Endothelial cell of umbilical vein (primary cell): ENCODE results near the gene QRFP. TPM values are rescaled to one million over a fixed set of nuclear protein-coding genes. Genes with fewer than 3 reads are reported as not detected.

Source experiments
- BruUV-seq: library from RNA; stranded (reverse); fragments of 400-500 nt; replicated peaks from 2 replicates; lab custom pipeline; 2021; lab: Mats Ljungman, UMichigan
- CTCF ChIA-PET: fragments of 300-600, 350-600 bp; sonication (Branson Sonifier 250); formaldehyde crosslinking; loops from one replicate; lab custom pipeline; 2021; ENCODE audit warnings: antibody characterized with exemption, inconsistent platforms; lab: Charles Lee
- POLR2A ChIA-PET: fragments of 300-600, 350-600 bp; sonication (Branson Sonifier 250); formaldehyde crosslinking; loops from one replicate; lab custom pipeline; 2021; ENCODE audit warnings: antibody characterized with exemption, inconsistent platforms; lab: Charles Lee
- DNase-seq: peaks from one replicate; pipeline ENCODE4 v3.0.0-alpha.2; 2011; ENCODE audit warnings: low read depth, low spot score
- FAIRE-seq: peaks from 2 replicates; lab custom pipeline; 2011; peaks lifted over from hg19 to GRCh38; lab: Jason Lieb, UNC
- H2AFZ ChIP-seq: 2 replicates; pipeline ENCODE4 v1.6.0; 2012; ENCODE audit warnings: low read depth, low read length, control low read depth, inconsistent platforms
- H3K27ac ChIP-seq: 2 replicates; pipeline ENCODE4 v1.5.1; 2011; ENCODE audit warnings: low read depth, mild to moderate bottlenecking, control low read depth, low read length, moderate library complexity; ENCODE audit not compliant: insufficient read depth
- H3K27me3 ChIP-seq, 2 experiments: 2 replicates each; pipeline versions ENCODE4 v1.6.0 to v1.6.1; 2011; ENCODE audit warnings: low read length in 2 of 2, mixed read lengths in 1 of 2; ENCODE audit not compliant: control insufficient read depth in 2 of 2, insufficient read depth in 2 of 2
- H3K36me3 ChIP-seq, 2 experiments: 2 replicates in 1 of 2; 3 replicates in 1 of 2; pipeline ENCODE4 v1.5.1; 2011; ENCODE audit warnings: low read length in 2 of 2, mild to moderate bottlenecking in 1 of 2, moderate library complexity in 1 of 2; ENCODE audit not compliant: control insufficient read depth in 2 of 2, insufficient read depth in 2 of 2; ENCODE audit errors: extremely low read depth in 1 of 2
- H3K4me1 ChIP-seq: 3 replicates; pipeline ENCODE4 v1.5.1; 2011; ENCODE audit warnings: mild to moderate bottlenecking, low read length; ENCODE audit not compliant: control insufficient read depth, insufficient read depth; ENCODE audit errors: extremely low read depth
- H3K4me2 ChIP-seq: 2 replicates; pipeline ENCODE4 v1.6.1; 2011; ENCODE audit warnings: low read length, control low read depth, mixed read lengths; ENCODE audit not compliant: insufficient read depth
- H3K4me3 ChIP-seq, 3 experiments: fragments of 200-600 bp in 1 of 3; sonication (generic), shearing (Covaris generic) in 1 of 3; replicated peaks in 1 of 3; 2 replicates each; pipeline ENCODE4 v1.5.1; 2011 to 2016; ENCODE audit warnings: control low read depth in 3 of 3, low read length in 3 of 3, mild to moderate bottlenecking in 2 of 3, inconsistent platforms in 1 of 3, low read depth in 1 of 3, moderate library complexity in 1 of 3; ENCODE audit not compliant: insufficient read depth in 1 of 3
- H3K79me2 ChIP-seq: 2 replicates; pipeline ENCODE4 v1.6.0; 2012; ENCODE audit warnings: low read length, inconsistent platforms; ENCODE audit not compliant: control insufficient read depth, insufficient read depth
- H3K9ac ChIP-seq: replicated peaks from 2 replicates; pipeline ENCODE3; 2011; ENCODE audit warnings: low read length, control low read depth; ENCODE audit not compliant: insufficient read depth; ENCODE audit errors: extremely low read depth
- H3K9me1 ChIP-seq: replicated peaks from 3 replicates; pipeline ENCODE4 v1.6.0; 2011; ENCODE audit warnings: mild to moderate bottlenecking, low read length; ENCODE audit not compliant: control insufficient read depth, insufficient read depth; ENCODE audit errors: extremely low read depth
- H3K9me3 ChIP-seq: replicated peaks from 2 replicates; pipeline ENCODE4 v1.5.1; 2012; ENCODE audit warnings: low read length, inconsistent platforms; ENCODE audit not compliant: control insufficient read depth, insufficient read depth
- H4K20me1 ChIP-seq: replicated peaks from 2 replicates; pipeline ENCODE3; 2011; ENCODE audit warnings: mild to moderate bottlenecking, low read length; ENCODE audit not compliant: control insufficient read depth, insufficient read depth; ENCODE audit errors: extremely low read depth
- CTCF ChIP-seq, 2 donors: IDR thresholded peaks; 1 replicate in 1 of 2; 2 replicates in 1 of 2; pipeline ENCODE4 v1.5.1; 2011; ENCODE audit warnings: low read length in 2 of 2, mild to moderate bottlenecking in 2 of 2, moderate library complexity in 2 of 2, control low read depth in 1 of 2, inconsistent platforms in 1 of 2, low read depth in 1 of 2; ENCODE audit not compliant: insufficient read depth in 1 of 2; ENCODE audit errors: extremely low read depth in 1 of 2
- EZH2 ChIP-seq: IDR thresholded peaks from 2 replicates; pipeline ENCODE4 v1.6.1; 2012; ENCODE audit warnings: borderline replicate concordance, low read depth, mild to moderate bottlenecking, moderate library complexity, low read length, inconsistent platforms; ENCODE audit not compliant: severe bottlenecking
- FOS ChIP-seq: IDR thresholded peaks from 2 replicates; pipeline ENCODE4 v1.6.1; 2011; ENCODE audit warnings: mild to moderate bottlenecking, low read length, moderate library complexity, borderline replicate concordance; ENCODE audit not compliant: insufficient read depth
- GATA2 ChIP-seq: IDR thresholded peaks from 2 replicates; pipeline ENCODE4 v1.7.0; 2011; ENCODE audit warnings: low read depth, mild to moderate bottlenecking, moderate library complexity, mixed read lengths, low read length; ENCODE audit not compliant: insufficient read length, insufficient read depth
- JUN ChIP-seq: IDR thresholded peaks from 2 replicates; pipeline ENCODE4 v1.6.1; 2011; ENCODE audit warnings: borderline replicate concordance, low read depth; ENCODE audit not compliant: insufficient read length, insufficient read depth
- MAX ChIP-seq: IDR thresholded peaks from 2 replicates; pipeline ENCODE4 v1.6.1; 2011; ENCODE audit not compliant: insufficient read depth, insufficient read length
- MYC ChIP-seq: IDR thresholded peaks from one replicate; pipeline ENCODE4 v1.6.1; 2011; ENCODE audit warnings: mild to moderate bottlenecking, low read depth, low read length
- POLR2A ChIP-seq: IDR thresholded peaks from 2 replicates; pipeline ENCODE4 v1.6.1; 2012; ENCODE audit warnings: low read depth, mild to moderate bottlenecking, control low read depth, low read length
- POLR2AphosphoS5 ChIP-seq: IDR thresholded peaks from 2 replicates; pipeline ENCODE4 v1.6.1; 2012; ENCODE audit warnings: low read depth, mild to moderate bottlenecking, control low read depth, low read length, moderate library complexity; ENCODE audit not compliant: insufficient read depth
- dilution Hi-C: fragments of 300-500 bp; cut with MboI; formaldehyde crosslinking; loops from one replicate; pipeline ENCODE4 v1.15.0; 2019; ENCODE audit warnings: low sequenced_read_pairs; ENCODE audit not compliant: extremely low pct_ligation_motif_present
- intact Hi-C: fragments of 100-400 bp; cut with micrococcal nuclease; formaldehyde crosslinking; loops from one replicate; pipeline ENCODE4 v1.10.0; 2022
- polyA plus RNA-seq, 4 experiments: library from polyadenylated mRNA; depleted of rRNA in 3 of 4; stranded (reverse) in 3 of 4; unstranded in 1 of 4; fragments of >200 nt; gene quantifications; 2 replicates each; pipeline versions ENCODE4 v1.2.1 to v1.2.3, GENCODE V29; 2011 to 2012; ENCODE audit warnings: missing spikeins in 1 of 4
- total RNA-seq: library from RNA; stranded (reverse); gene quantifications from 2 replicates; pipeline ENCODE4 v1.2.3, GENCODE V29; 2021

The QRFP gene
- total and polyA plus RNA-seq, 2 donors (not counting 3 experiments of a cell fraction or from before 2014, with no cell fraction given) = not detected

GRCh38 chr9:130899051-130899748 lies 2.6 kb upstream of the QRFP start:
- H3K9me3 ChIP-seq = no peaks in the 10 kb centered on the region
- intact Hi-C loops = no loop called here
- H3K27me3 ChIP-seq = no peaks in the 10 kb centered on the region
- H3K27ac ChIP-seq = no peak overlapping the region
- H4K20me1 ChIP-seq = no peaks in the 10 kb centered on the region
- no peaks in the 10 kb centered on the region for H3K9me1 ChIP-seq
- no TSS peak for BruUV-seq
- no peak for DNase-seq
- no peaks in the 10 kb centered on the region for H3K79me2 ChIP-seq
- TF ChIP-seq GATA2 = no peak
- no peak for TF ChIP-seq EZH2
- TF ChIP-seq JUN = no peak
- no peak for TF ChIP-seq FOS
- H2AFZ ChIP-seq = no peak overlapping the region
- no peaks in the 10 kb centered on the region for H3K36me3 ChIP-seq
- FAIRE-seq = no peak
- no peak overlapping the region for H3K4me2 ChIP-seq
- H3K9ac ChIP-seq = no peak overlapping the region
- ChIA-PET CTCF (interaction anchor here (1.4 to 2.2 kb wide), 3 partner anchors 99 to 198 kb away, joined by 4 to 15 read pairs (median 14); no protein-coding TSS in a partner anchor), POLR2A (no interaction called here)
- dilution Hi-C loops = no loop called here
- no peak overlapping the region for H3K4me3 ChIP-seq
- H3K4me1 ChIP-seq = no peaks in the 10 kb centered on the region

GRCh38 chr9:130898552-130898852 lies 1.9 kb upstream of the QRFP start:
- Histone ChIP-seq H2AFZ (no peak overlapping the region), H3K4me3 (no peak overlapping the region), H3K27me3 (no peaks in the 10 kb centered on the region), H3K9ac (no peak overlapping the region), H3K9me3 (no peaks in the 10 kb centered on the region), H3K79me2 (no peaks in the 10 kb centered on the region), H3K4me2 (no peak overlapping the region), H4K20me1 (no peaks in the 10 kb centered on the region), H3K4me1 (no peaks in the 10 kb centered on the region), H3K36me3 (no peaks in the 10 kb centered on the region), H3K9me1 (no peaks in the 10 kb centered on the region), H3K27ac (no peak overlapping the region)
- CTCF ChIA-PET = no interaction called here
- intact Hi-C loops = no loop called here
- no peak for FAIRE-seq
- dilution Hi-C loops = no loop called here
- POLR2A ChIA-PET = interaction anchor here (0.5 kb wide), 1 partner anchor 149 kb away, joined by 8 read pairs; no protein-coding TSS in a partner anchor
- BruUV-seq = no TSS peak
- TF ChIP-seq MAX (no peak), FOS (no peak), CTCF (IDR thresholded peaks at IDR 0.05; ENCODE audit: extremely low read depth in 1 of 2, insufficient read depth in 1 of 2, low read depth in 1 of 2, low read length in 2 of 2) (no peak), EZH2 (no peak), GATA2 (no peak), POLR2A (no peak), MYC (no peak), JUN (no peak), POLR2AphosphoS5 (no peak)
- DNase-seq = no peak
